ENCODE data around the gene ZNF343.
A peak's percentile ranks its signal among the peaks of the same experiment; 100 is the strongest.
"Not testable (repeated sequence)": the region's sequence is repeated elsewhere in the genome, so short reads cannot be mapped to it uniquely, and the experiment has no call there.

The ZNF343 gene

GRCh38 chr20:2508631-2509467 is at the start of gene ZNF343:
Gene ZNF343 (minus strand): TSS chr20:2508915. CDS start chr20:2493895, 15,020 bp downstream.
- peak; percentile 80 for DNase-seq

GRCh38 chr20:2557873-2558580 is 49.3 kb upstream of the ZNF343 start:
- no peak for DNase-seq

GRCh38 chr20:2545594-2545993 is 36.9 kb upstream of the ZNF343 start:
- no peak for DNase-seq

DNA sequence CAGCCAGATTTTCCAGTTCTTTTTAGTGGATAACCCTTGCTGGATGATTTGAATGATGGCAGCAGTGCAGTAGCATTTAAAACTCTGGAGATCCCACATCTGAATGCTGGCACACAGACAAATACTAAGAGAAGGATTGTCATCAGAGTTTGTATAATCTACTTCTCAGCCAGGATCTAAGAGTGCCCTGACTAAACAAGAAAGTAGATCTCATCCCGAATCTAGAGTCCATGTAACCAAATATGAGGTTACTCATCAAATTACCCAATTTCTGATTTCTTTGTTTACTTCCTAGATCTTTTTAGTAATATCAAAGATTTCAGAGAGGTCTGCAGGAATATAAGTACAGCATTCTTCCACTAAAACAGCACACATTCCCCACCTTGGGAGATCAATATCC is 35.5 kb upstream of the ZNF343 start:
- DNase-seq, result no peak

DNA sequence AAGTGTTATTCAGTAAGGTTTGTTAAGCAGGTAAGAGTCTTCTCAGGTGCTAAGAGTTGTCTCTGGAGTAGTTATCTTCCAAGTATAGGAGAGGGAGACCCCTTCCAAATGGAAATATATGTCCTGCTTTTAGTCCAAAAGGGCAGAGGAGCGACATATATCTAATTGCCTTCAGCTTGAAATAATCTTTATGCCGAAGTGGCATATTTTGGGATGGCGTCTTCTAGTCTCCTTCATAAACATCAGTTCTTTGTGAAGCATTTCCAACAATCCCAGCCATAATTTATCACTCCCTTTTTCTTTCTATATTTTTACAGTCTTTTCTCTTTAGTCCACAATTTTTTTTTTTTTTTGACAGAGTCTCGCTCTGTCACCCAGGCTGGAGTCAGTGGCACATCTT is 33.6 kb upstream of the ZNF343 start:
- no peak for DNase-seq

GRCh38 chr20:2541940-2542339 is 33.2 kb upstream of the ZNF343 start:
- no peak for DNase-seq

GRCh38 chr20:2538931-2539720 is 30.4 kb upstream of the ZNF343 start:
- no peak for DNase-seq

DNA sequence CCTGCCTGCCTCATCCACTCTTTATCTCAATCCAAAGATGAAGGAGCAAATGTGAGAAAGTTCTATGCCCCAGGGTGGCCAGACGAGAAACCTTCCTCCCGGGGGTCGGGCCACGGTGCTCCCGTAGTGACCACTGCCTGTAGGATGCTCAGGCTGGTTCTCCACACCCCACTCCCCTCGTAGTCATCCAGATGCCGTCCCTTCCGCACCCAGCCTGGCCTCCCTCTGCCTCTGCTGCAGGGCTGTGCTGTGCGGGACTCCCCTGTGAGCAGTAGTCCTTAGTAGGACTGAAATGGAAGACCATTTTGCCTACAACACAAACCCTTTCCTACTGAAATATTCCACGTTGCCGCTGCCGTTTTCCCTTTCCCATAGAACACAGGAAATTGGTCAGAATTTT is 29.6 kb upstream of the ZNF343 start:
- no peak for DNase-seq

- no peak for DNase-seq
These were observed 28.4 kb upstream of the ZNF343 start for GRCh38 chr20:2537101-2537500.

GRCh38 chr20:2536560-2536986 is 27.9 kb upstream of the ZNF343 start, which contains the start of gene TMC2:
Gene TMC2 (plus strand): TSS chr20:2536573. CDS start chr20:2536622, 49 bp downstream.
- DNase-seq, result no peak

DNA sequence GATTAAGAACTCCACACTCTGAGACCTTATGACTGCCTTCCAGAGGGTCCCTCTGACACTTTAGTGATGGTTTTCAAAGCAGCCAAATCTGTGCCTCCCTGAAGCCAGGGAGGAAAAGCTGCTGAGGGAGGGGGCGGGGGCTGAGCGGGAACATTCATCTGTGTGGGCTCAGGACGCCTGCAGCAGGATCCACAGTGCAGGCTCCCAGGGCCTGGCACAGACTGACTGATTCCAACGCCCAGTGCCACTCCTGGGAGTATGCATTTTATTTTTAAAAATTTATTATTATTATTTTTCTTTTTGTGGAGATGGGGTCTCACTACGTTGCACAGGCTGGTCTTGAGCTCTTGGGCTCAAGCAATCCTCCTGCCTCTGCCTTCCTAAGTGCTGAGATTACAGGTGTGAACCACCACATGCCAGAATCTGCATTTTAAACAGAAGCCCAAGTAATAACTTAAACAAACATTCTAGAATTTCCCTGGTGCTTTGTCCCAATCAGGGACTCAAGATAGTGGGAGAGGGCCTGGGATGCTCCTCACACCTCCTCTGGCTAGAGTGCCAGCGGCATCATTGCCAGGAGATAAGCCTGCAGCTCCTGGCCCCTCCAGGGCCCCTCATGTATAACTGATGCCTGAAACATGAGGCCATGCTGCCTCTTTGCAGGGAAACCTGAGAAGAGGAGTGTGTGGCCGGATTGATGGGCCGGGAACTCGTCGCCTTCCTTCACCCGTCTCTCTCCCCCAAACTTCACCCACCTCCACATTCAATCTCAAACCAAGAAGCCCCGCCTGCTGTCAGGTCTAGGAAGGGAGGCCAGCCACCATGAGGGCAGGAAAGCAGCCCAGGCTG is 27.2 kb upstream of the ZNF343 start:
- DNase-seq, result no peak

DNA sequence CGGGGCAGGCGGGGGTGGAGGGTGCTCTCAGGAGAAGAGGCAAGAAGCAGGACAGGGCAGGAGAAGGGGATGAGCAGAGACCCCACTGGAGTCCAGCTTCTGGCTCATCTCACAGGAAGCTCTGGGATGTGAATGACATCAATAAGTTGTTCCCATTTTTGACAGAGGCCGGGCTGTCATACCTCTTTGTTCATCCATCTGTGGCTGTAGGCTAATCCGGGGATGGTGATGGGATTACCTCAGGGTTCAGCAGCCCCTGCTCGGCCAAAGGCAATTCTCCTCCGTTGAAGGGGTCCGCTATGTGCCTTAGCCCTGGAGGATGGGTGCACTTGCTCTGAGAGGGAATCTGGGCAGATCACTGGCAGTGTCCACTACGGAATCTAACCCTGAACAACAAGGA is 24.4 kb upstream of the ZNF343 start:
- DNase-seq, result no peak

- DNase-seq, result no peak
These were observed 20.1 kb upstream of the ZNF343 start for GRCh38 chr20:2528671-2529271.

DNA sequence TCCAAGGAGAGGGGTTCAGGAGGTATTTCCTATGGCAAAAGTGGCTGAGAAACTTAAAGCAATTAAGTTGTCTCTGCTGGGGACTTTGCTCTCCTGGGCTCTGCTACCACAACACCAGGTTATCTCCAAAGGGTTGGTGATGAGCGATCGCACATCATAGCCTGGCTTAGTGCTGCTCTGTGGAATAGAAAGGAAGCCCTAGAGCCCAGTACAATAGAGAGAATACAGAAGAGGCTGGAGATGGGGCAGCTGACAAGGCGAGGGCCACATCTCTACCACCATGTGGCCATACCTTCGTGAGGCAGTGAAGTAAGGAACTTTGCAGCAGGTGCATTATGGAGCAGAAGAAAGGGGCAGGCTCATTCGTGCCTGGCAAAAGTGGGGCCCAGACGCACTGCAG is 19.0 kb upstream of the ZNF343 start:
- DNase-seq, result no peak

DNA sequence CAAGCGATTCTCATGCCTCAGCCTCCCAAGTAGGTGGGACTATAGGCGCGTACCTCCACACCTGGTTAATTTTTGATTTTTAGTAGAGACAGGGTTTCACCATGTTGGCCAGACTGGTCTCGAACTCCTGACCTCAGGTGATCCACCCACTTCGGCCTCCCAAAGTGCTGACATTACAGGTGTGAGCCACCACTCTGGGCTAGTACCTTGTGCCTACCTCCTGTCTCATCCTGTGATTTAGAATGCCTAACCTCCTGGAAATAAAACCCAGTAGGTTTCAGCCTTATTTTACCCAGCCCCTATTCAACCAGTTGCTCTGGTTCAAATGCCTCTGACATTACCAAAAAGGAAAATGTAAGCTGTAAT is 17.5 kb upstream of the ZNF343 start:
- not testable (repeated sequence) for DNase-seq

GRCh38 chr20:2524709-2525506 is 16.2 kb upstream of the ZNF343 start:
- DNase-seq, result peak; percentile 46

DNA sequence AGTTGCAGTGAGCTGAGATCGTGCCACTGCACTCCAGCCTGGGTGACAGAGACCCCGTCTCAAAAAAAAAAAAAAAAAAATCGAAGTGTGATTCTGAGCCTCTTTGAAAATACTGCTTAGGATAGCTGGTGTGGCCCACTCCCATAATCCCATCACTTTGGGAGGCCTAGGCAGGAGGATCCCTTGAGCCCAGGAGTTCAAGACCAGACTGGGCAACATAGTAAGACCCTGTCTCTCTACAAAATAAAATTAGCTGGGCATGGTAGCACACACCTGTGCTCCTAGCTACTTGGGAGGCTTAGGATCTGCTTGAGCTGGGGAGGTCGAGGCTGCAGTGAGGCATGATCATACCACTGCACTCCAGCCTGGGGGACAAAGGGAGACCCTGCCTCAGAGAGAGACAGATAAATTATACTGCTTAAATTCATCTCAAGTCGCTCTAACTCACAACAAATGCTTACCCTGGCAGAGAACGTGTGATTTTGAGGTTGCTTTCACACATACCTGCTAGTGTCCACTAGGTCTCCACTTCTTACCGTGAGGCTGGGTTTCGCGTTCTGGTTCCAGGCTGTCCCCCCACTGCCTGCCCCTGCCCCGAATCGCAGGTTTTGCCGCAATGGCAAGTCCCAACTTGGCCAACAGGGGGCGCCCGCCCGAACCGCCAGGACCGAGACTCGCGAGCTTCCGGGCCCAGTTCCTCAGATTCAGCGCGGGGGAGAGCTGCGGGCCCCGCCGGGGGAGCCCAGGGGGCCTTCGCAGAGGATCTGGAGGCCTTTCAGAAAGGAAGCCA is 15.4 kb upstream of the ZNF343 start:
- DNase-seq, result peak; percentile 92

- DNase-seq, result not testable (repeated sequence)
These were observed 14.2 kb upstream of the ZNF343 start for GRCh38 chr20:2522826-2523429.

DNA sequence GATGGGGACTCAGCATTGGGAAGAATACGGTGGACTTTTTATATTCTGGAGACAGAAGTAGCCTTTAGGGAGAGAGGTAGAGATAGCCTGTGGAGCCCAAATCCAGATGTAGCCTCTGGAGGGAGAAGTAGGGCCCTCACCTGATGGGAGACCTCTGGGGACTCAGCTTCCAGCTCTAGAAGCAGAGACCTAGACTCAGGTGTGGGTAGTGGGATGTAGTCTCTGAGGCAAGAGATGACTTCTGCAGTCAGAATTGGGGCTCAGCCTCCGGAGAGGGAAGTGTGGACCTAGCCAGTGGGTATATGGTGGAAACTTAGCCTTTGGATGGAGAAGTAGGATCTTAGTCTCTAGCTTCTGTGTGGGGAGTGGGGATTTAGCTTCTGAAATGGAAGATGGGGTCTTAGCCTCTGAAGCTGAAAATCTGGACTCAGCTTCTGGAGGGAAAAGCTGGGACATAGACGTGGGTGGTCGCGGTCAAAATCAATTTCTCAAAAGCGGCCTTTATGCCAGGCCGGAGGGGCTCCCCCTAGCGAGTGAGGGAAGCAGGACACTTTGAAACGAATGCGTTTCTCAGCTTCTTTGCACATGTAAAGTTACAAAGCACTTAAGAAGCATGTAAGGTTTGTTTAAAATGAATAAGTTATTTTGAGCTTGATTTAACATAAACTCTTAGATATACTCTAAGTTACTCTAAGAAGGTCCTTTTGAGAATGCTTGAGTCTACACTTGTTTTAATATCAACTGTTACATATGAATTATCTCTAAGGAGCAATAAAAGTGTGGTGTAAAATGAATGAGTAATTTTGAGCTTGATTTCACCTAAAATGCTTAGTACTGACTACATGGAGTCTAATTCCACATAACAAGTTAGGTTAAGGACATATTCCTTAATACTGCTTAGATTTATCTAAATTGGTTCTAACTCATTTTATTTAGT is 12.9 kb upstream of the ZNF343 start:
- peak; percentile 63 for DNase-seq

All from activated naive CD4-positive, alpha-beta T cell treated with Interleukin-2 at 50 U/mL for 16 hours (primary cell).